Measurements from ENCODE around the gene FMNL3.

The FMNL3 gene

GRCh38 chr12:49664591-49665239 is 42.5 kb downstream of the FMNL3 start:
- no peaks in the 10 kb centered on the region for H3K27me3 ChIP-seq (replicated peaks in 2 of 5; ENCODE audit: control insufficient read depth in 4 of 5, insufficient read depth in 5 of 5, low read length in 4 of 5)
- ChIA-PET POLR2A (interaction anchor here (0.8 to 1.2 kb wide), 5 partner anchors 10 to 42 kb away, joined by 3 to 5 read pairs (median 3); partner anchors contain the start of gene FMNL3), CTCF (interaction anchor here (0.9 to 40.7 kb wide), 7 partner anchors 8 to 49 kb away, joined by 3 to 929 read pairs (median 16); partner anchors contain the start of gene FMNL3)
- DNase-seq = no peak
- H3K9me3 ChIP-seq (ENCODE audit: control extremely low read depth in 1 of 5, control insufficient read depth in 4 of 5, insufficient read depth in 2 of 5, low read depth in 1 of 5, low read length in 4 of 5) = no peaks in the 10 kb centered on the region
- peak overlapping the region in 1 of 2 experiments; percentile 7 for H3K27ac ChIP-seq (ENCODE audit: insufficient read depth in 1 of 2, low read depth in 1 of 2, low read length in 2 of 2, poor library complexity in 1 of 2, severe bottlenecking in 2 of 2)
- no peaks in the 10 kb centered on the region for H3K36me3 ChIP-seq (ENCODE audit: control insufficient read depth in 4 of 4, insufficient read depth in 4 of 4, low read length in 3 of 4)
- no peak overlapping the region for H3K4me3 ChIP-seq (ENCODE audit: control insufficient read depth in 1 of 7, extremely low read depth in 1 of 7, insufficient read depth in 4 of 7, low read depth in 2 of 7, low read length in 6 of 7)
- peaks cover 23 to 57% (median 51%) of the 10 kb centered on the region in 4 experiments for H3K4me1 ChIP-seq (ENCODE audit: control extremely low read depth in 1 of 4, control insufficient read depth in 4 of 4, insufficient read depth in 4 of 4, low read length in 3 of 4)
- 81% methylated on average over 4 of the region's 4 CpGs for WGBS (ENCODE audit: insufficient coverage)

DNA sequence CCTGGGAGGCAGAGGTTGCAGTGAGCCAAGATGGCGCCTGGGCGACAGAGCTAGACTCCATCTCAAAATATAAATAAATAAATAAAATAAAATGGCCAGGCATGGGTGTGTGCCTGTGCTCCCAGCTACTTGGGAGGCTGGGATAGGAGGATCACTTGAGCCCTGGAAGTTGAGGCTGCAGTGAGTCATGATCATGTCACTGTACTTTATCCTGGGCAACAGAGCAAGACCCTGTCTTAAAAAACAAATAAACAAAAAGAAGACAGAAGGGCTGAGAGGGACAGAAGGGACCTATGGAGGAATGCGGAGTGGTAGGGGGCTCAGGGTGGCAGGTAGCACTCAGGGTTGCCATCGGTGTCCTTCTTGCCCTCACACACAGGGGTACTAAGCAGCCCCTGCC is 43.0 kb downstream of the FMNL3 start:
- 100% methylated on average over 2 of the region's 4 CpGs for WGBS (ENCODE audit: insufficient coverage)
- no peak overlapping the region for H3K4me3 ChIP-seq (ENCODE audit: control insufficient read depth in 1 of 7, extremely low read depth in 1 of 7, insufficient read depth in 4 of 7, low read depth in 2 of 7, low read length in 6 of 7)
- DNase-seq = no peak
- no peaks in the 10 kb centered on the region for H3K27me3 ChIP-seq (replicated peaks in 2 of 5; ENCODE audit: control insufficient read depth in 4 of 5, insufficient read depth in 5 of 5, low read length in 4 of 5)
- peaks cover 23 to 57% (median 51%) of the 10 kb centered on the region in 4 experiments for H3K4me1 ChIP-seq (ENCODE audit: control extremely low read depth in 1 of 4, control insufficient read depth in 4 of 4, insufficient read depth in 4 of 4, low read length in 3 of 4)
- ChIA-PET CTCF (interaction anchor here (1.0 to 40.7 kb wide), 8 partner anchors 9 to 114 kb away, joined by 3 to 929 read pairs (median 14); partner anchors contain the start of gene FMNL3), POLR2A (interaction anchor here (0.6 to 1.3 kb wide), 4 partner anchors 9 to 39 kb away, joined by 3 read pairs; no protein-coding TSS in a partner anchor)
- no peaks in the 10 kb centered on the region for H3K9me3 ChIP-seq (ENCODE audit: control extremely low read depth in 1 of 5, control insufficient read depth in 4 of 5, insufficient read depth in 2 of 5, low read depth in 1 of 5, low read length in 4 of 5)
- no peaks in the 10 kb centered on the region for H3K36me3 ChIP-seq (ENCODE audit: control insufficient read depth in 4 of 4, insufficient read depth in 4 of 4, low read length in 3 of 4)
- no peak overlapping the region for H3K27ac ChIP-seq (ENCODE audit: insufficient read depth in 1 of 2, low read depth in 1 of 2, low read length in 2 of 2, poor library complexity in 1 of 2, severe bottlenecking in 2 of 2)

- peak; percentile 68 to 90 (median 86) for DNase-seq
- peaks cover 23 to 57% (median 51%) of the 10 kb centered on the region in 4 experiments for H3K4me1 ChIP-seq (ENCODE audit: control extremely low read depth in 1 of 4, control insufficient read depth in 4 of 4, insufficient read depth in 4 of 4, low read length in 3 of 4)
- H3K36me3 ChIP-seq (ENCODE audit: control insufficient read depth in 4 of 4, insufficient read depth in 4 of 4, low read length in 3 of 4) = peaks cover 0 to 1% (median under 1%) of the 10 kb centered on the region in 4 experiments
- POLR2A ChIA-PET = interaction anchor here (0.5 to 2.4 kb wide), 13 partner anchors 8 to 110 kb away, joined by 3 to 41 read pairs (median 4); partner anchors contain the start of genes FMNL3 and TMBIM6
- peak overlapping the region; percentile 25 to 75 for H3K27ac ChIP-seq (ENCODE audit: insufficient read depth in 1 of 2, low read depth in 1 of 2, low read length in 2 of 2, poor library complexity in 1 of 2, severe bottlenecking in 2 of 2)
- CTCF ChIA-PET = interaction anchor here (0.9 to 40.7 kb wide), 14 partner anchors 9 to 115 kb away, joined by 3 to 929 read pairs (median 10); partner anchors contain the start of genes FMNL3 and TMBIM6
- no peaks in the 10 kb centered on the region for H3K9me3 ChIP-seq (ENCODE audit: control extremely low read depth in 1 of 5, control insufficient read depth in 4 of 5, insufficient read depth in 2 of 5, low read depth in 1 of 5, low read length in 4 of 5)
- no peaks in the 10 kb centered on the region for H3K27me3 ChIP-seq (replicated peaks in 2 of 5; ENCODE audit: control insufficient read depth in 4 of 5, insufficient read depth in 5 of 5, low read length in 4 of 5)
- WGBS (ENCODE audit: insufficient coverage) = 0% methylated on average over 3 of the region's 5 CpGs
- peak overlapping the region in 4 of 7 experiments; percentile 42 to 61 (median 50) for H3K4me3 ChIP-seq (ENCODE audit: control insufficient read depth in 1 of 7, extremely low read depth in 1 of 7, insufficient read depth in 4 of 7, low read depth in 2 of 7, low read length in 6 of 7)
Observed at GRCh38 chr12:49662998-49663843, 44.0 kb downstream of the FMNL3 start.

GRCh38 chr12:49661746-49662145 is 45.5 kb downstream of the FMNL3 start:
- H3K36me3 ChIP-seq (ENCODE audit: control insufficient read depth in 4 of 4, insufficient read depth in 4 of 4, low read length in 3 of 4) = peaks cover 0 to 14% (median 6%) of the 10 kb centered on the region in 4 experiments
- H3K9me3 ChIP-seq (ENCODE audit: control extremely low read depth in 1 of 5, control insufficient read depth in 4 of 5, insufficient read depth in 2 of 5, low read depth in 1 of 5, low read length in 4 of 5) = no peaks in the 10 kb centered on the region
- H3K4me1 ChIP-seq (ENCODE audit: control extremely low read depth in 1 of 4, control insufficient read depth in 4 of 4, insufficient read depth in 4 of 4, low read length in 3 of 4) = peaks cover 23 to 57% (median 51%) of the 10 kb centered on the region in 4 experiments
- WGBS (ENCODE audit: insufficient coverage) = 100% methylated on average over 2 of the region's 3 CpGs
- CTCF ChIA-PET = interaction anchor here (1.5 to 40.7 kb wide), 6 partner anchors 10 to 52 kb away, joined by 6 to 929 read pairs (median 33); partner anchors contain the start of gene FMNL3
- POLR2A ChIA-PET = interaction anchor here (1.4 to 2.4 kb wide), 2 partner anchors 11 to 42 kb away, joined by 6 to 41 read pairs; no protein-coding TSS in a partner anchor
- no peaks in the 10 kb centered on the region for H3K27me3 ChIP-seq (replicated peaks in 2 of 5; ENCODE audit: control insufficient read depth in 4 of 5, insufficient read depth in 5 of 5, low read length in 4 of 5)
- peak overlapping the region in 1 of 7 experiments; percentile 61 for H3K4me3 ChIP-seq (ENCODE audit: control insufficient read depth in 1 of 7, extremely low read depth in 1 of 7, insufficient read depth in 4 of 7, low read depth in 2 of 7, low read length in 6 of 7)
- H3K27ac ChIP-seq (ENCODE audit: insufficient read depth in 1 of 2, low read depth in 1 of 2, low read length in 2 of 2, poor library complexity in 1 of 2, severe bottlenecking in 2 of 2) = no peak overlapping the region
- no peak for DNase-seq

GRCh38 chr12:49661191-49661590 is 46.0 kb downstream of the FMNL3 start:
- H3K4me3 ChIP-seq (ENCODE audit: control insufficient read depth in 1 of 7, extremely low read depth in 1 of 7, insufficient read depth in 4 of 7, low read depth in 2 of 7, low read length in 6 of 7) = no peak overlapping the region
- no peak for DNase-seq
- no peaks in the 10 kb centered on the region for H3K27me3 ChIP-seq (replicated peaks in 2 of 5; ENCODE audit: control insufficient read depth in 4 of 5, insufficient read depth in 5 of 5, low read length in 4 of 5)
- H3K36me3 ChIP-seq (ENCODE audit: control insufficient read depth in 4 of 4, insufficient read depth in 4 of 4, low read length in 3 of 4) = peaks cover 0 to 17% (median 8%) of the 10 kb centered on the region in 4 experiments
- no peak overlapping the region for H3K27ac ChIP-seq (ENCODE audit: insufficient read depth in 1 of 2, low read depth in 1 of 2, low read length in 2 of 2, poor library complexity in 1 of 2, severe bottlenecking in 2 of 2)
- CTCF ChIA-PET = interaction anchor here (1.4 to 40.7 kb wide), 5 partner anchors 9 to 53 kb away, joined by 5 to 929 read pairs (median 7); partner anchors contain the start of gene FMNL3
- H3K9me3 ChIP-seq (ENCODE audit: control extremely low read depth in 1 of 5, control insufficient read depth in 4 of 5, insufficient read depth in 2 of 5, low read depth in 1 of 5, low read length in 4 of 5) = no peaks in the 10 kb centered on the region
- POLR2A ChIA-PET = no interaction called here
- peaks cover 23 to 57% (median 51%) of the 10 kb centered on the region in 4 experiments for H3K4me1 ChIP-seq (ENCODE audit: control extremely low read depth in 1 of 4, control insufficient read depth in 4 of 4, insufficient read depth in 4 of 4, low read length in 3 of 4)
- WGBS (ENCODE audit: insufficient coverage) = 89% methylated on average over 3 of the region's 3 CpGs

DNA sequence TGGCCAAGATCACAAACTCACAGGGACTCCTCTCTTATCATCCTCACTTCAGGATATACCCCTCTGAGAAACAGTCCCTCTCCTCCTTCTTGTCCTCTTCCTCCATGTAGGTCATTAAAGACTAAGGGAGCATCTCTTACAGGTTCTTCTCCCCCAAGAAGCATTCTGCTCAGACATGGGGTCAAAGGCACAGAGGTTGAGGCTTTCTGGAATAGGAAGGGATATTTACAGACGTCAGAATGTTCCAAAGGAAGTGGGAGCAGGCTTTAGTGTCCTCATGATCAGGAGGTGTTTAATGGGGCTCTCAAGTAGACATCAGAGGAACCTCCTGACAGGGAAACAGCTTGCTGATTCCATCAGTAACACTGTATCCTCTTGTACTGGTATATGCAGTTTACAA is 47.5 kb downstream of the FMNL3 start:
- no peaks in the 10 kb centered on the region for H3K9me3 ChIP-seq (ENCODE audit: control extremely low read depth in 1 of 5, control insufficient read depth in 4 of 5, insufficient read depth in 2 of 5, low read depth in 1 of 5, low read length in 4 of 5)
- POLR2A ChIA-PET = interaction anchor here (1.9 kb wide), 1 partner anchor 11 kb away, joined by 7 read pairs; no protein-coding TSS in a partner anchor
- CTCF ChIA-PET = interaction anchor here (1.4 to 40.7 kb wide), 4 partner anchors 13 to 54 kb away, joined by 5 to 929 read pairs (median 87); partner anchors contain the start of gene FMNL3
- no peak overlapping the region for H3K4me3 ChIP-seq (ENCODE audit: control insufficient read depth in 1 of 7, extremely low read depth in 1 of 7, insufficient read depth in 4 of 7, low read depth in 2 of 7, low read length in 6 of 7)
- no peak overlapping the region for H3K27ac ChIP-seq (ENCODE audit: insufficient read depth in 1 of 2, low read depth in 1 of 2, low read length in 2 of 2, poor library complexity in 1 of 2, severe bottlenecking in 2 of 2)
- peaks cover 23 to 48% (median 40%) of the 10 kb centered on the region in 4 experiments for H3K4me1 ChIP-seq (ENCODE audit: control extremely low read depth in 1 of 4, control insufficient read depth in 4 of 4, insufficient read depth in 4 of 4, low read length in 3 of 4)
- H3K27me3 ChIP-seq (replicated peaks in 2 of 5; ENCODE audit: control insufficient read depth in 4 of 5, insufficient read depth in 5 of 5, low read length in 4 of 5) = no peaks in the 10 kb centered on the region
- peaks cover 2 to 20% (median 8%) of the 10 kb centered on the region in 4 experiments for H3K36me3 ChIP-seq (ENCODE audit: control insufficient read depth in 4 of 4, insufficient read depth in 4 of 4, low read length in 3 of 4)
- 60% methylated on average over 1 of the region's 1 CpG for WGBS (ENCODE audit: insufficient coverage)
- no peak for DNase-seq

All from common myeloid progenitor, CD34-positive (primary cell).